Type B pancreatic cell (in vitro differentiated cells): ENCODE results near the gene HIGD1B. TPM values are rescaled to one million over a fixed set of nuclear protein-coding genes. Genes with fewer than 3 reads are reported as not detected.

Experiments
- DNase-seq: peaks from one replicate; pipeline ENCODE4 v3.0.0; 2021; ENCODE audit warnings: mixed read lengths; ENCODE audit not compliant: unreplicated experiment; ENCODE audit errors: extremely low spot score
- H3K27ac Mint-ChIP-seq: 2 replicates; pipeline ENCODE4 v1.8.0; 2021; ENCODE audit warnings: mild to moderate bottlenecking, mixed read lengths
- H3K27me3 Mint-ChIP-seq: 2 replicates; pipeline ENCODE4 v1.8.0; 2021; ENCODE audit warnings: mixed read lengths
- H3K36me3 Mint-ChIP-seq: 2 replicates; pipeline ENCODE4 v1.8.0; 2021; ENCODE audit warnings: mixed read lengths
- H3K4me1 Mint-ChIP-seq: one replicate; pipeline ENCODE4 v1.8.0; 2021; ENCODE audit warnings: mixed read lengths; ENCODE audit not compliant: unreplicated experiment
- H3K4me3 Mint-ChIP-seq: 2 replicates; pipeline ENCODE4 v1.8.0; 2021; ENCODE audit warnings: mild to moderate bottlenecking, mixed read lengths
- H3K9me3 Mint-ChIP-seq: 2 replicates; pipeline ENCODE4 v1.8.0; 2021; ENCODE audit warnings: mixed read lengths
- total RNA-seq: library from RNA; stranded (reverse); gene quantifications from 2 replicates; pipeline ENCODE4 v1.2.1, GENCODE V29; 2021; ENCODE audit warnings: low replicate concordance
- TF ChIP-seq, protein P1 (sequence below): fragments of 200-600 bp; sonication (generic); conservative IDR thresholded peaks from 2 replicates; pipeline ENCODE4 v1.5.0; 2021; ENCODE audit warnings: antibody characterized with exemption, mild to moderate bottlenecking

The HIGD1B gene
- total RNA-seq, 1 donor from 2014 or later = not detected

DNA sequence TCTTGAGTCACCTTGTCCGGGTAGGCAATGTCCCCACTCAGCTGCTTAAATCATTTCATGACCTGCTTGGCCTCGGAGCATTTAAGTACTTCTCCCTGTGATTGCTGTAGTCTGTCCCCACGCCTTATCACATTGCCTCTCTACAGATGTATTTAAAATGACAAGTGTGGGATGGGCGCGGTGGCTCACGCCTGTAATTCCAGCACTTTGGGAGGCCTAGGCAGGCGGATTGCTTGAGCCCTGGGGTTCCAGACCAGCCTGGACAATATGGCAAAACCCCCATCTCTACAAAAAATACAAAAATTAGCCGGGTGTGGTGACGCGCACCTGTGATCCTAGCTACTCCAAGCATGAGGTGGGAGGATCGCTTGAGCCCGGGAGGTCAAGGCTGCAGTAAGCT lies 16.3 kb upstream of the HIGD1B start:
- no peak for DNase-seq
- H3K4me3 Mint-ChIP-seq = peak overlapping the region; percentile 64
- H3K4me1 Mint-ChIP-seq = peaks cover 32% of the 10 kb centered on the region
- H3K36me3 Mint-ChIP-seq = no peaks in the 10 kb centered on the region
- TF ChIP-seq, protein P1, sequence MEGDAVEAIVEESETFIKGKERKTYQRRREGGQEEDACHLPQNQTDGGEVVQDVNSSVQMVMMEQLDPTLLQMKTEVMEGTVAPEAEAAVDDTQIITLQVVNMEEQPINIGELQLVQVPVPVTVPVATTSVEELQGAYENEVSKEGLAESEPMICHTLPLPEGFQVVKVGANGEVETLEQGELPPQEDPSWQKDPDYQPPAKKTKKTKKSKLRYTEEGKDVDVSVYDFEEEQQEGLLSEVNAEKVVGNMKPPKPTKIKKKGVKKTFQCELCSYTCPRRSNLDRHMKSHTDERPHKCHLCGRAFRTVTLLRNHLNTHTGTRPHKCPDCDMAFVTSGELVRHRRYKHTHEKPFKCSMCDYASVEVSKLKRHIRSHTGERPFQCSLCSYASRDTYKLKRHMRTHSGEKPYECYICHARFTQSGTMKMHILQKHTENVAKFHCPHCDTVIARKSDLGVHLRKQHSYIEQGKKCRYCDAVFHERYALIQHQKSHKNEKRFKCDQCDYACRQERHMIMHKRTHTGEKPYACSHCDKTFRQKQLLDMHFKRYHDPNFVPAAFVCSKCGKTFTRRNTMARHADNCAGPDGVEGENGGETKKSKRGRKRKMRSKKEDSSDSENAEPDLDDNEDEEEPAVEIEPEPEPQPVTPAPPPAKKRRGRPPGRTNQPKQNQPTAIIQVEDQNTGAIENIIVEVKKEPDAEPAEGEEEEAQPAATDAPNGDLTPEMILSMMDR = no peak
- no peaks in the 10 kb centered on the region for H3K9me3 Mint-ChIP-seq
- no peak overlapping the region for H3K27ac Mint-ChIP-seq
- H3K27me3 Mint-ChIP-seq = peaks cover 15% of the 10 kb centered on the region

DNA sequence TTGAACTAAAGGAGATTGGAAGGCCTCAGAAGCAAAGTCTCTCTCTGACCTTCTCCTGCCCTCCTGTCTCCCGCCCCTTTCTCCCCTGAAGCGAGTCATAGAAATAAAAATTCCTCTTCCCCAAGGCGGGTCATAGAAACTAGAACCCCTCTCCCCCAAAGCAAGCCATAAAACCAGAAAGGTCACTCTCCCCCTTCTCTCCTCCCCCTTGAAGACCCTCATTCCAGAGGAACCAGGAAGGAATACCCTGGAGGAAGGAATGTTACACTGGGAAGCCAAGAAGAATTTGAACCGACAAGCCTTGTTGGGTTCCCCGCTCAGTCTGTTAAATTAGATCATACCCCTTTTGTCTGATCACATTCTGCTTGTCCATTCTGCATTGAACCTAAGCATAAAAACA lies 14.9 kb upstream of the HIGD1B start:
- TF ChIP-seq, protein P1 = peak; percentile 51
- Mint-ChIP-seq H3K4me1 (peaks cover 21% of the 10 kb centered on the region), H3K9me3 (no peaks in the 10 kb centered on the region), H3K36me3 (no peaks in the 10 kb centered on the region), H3K4me3 (peak overlapping the region; percentile 68), H3K27me3 (peaks cover 15% of the 10 kb centered on the region), H3K27ac (peak overlapping the region; percentile 50)
- no peak for DNase-seq

DNA sequence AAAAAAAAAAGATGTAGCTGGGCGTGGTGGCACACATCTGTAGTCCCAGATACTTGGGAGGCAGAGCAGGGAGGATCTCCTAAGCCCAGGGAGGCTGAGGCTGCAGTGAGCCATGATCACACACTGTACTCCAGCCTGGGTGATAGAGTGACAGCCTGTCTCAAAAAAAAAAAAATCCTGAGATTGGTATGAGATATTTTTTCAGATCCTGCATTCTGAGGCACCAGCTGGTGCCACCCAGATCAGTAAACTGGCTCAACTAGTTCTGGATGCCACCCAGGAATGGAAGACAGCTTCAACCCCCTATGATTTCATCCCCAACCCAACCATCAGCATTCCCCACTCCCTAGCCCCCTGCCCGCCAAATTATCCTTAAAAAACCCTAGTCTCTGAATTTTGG lies 10.5 kb upstream of the HIGD1B start:
- TF ChIP-seq, protein P1 = no peak
- Mint-ChIP-seq H3K9me3 (no peaks in the 10 kb centered on the region), H3K27me3 (peaks cover 4% of the 10 kb centered on the region), H3K36me3 (no peaks in the 10 kb centered on the region), H3K4me3 (no peak overlapping the region), H3K27ac (no peak overlapping the region), H3K4me1 (peaks cover 11% of the 10 kb centered on the region)
- DNase-seq = no peak

DNA sequence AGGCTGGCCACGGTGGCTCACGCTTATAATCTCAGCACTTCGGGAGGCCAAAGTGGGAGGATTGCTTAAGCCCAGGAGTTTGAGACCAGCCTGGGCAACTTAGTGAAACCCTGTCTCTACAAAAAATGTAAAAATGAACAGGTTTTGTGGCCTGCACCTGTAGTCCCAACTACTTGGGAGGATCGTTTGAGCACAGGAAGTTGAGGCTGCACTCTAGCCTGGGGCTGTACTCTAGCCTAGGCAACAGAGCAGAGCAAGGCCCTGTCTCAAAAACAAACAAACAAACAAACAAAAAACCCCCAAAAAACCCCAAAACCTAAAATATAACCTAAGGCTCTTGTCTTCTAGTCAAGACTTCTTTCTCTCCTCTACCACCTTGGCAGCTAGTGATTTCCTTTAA lies 7.4 kb upstream of the HIGD1B start:
- no peaks in the 10 kb centered on the region for H3K9me3 Mint-ChIP-seq
- DNase-seq = no peak
- TF ChIP-seq, protein P1 = no peak
- no peaks in the 10 kb centered on the region for H3K36me3 Mint-ChIP-seq
- peaks cover 6% of the 10 kb centered on the region for H3K27me3 Mint-ChIP-seq
- peaks cover 12% of the 10 kb centered on the region for H3K4me1 Mint-ChIP-seq
- H3K4me3 Mint-ChIP-seq = no peak overlapping the region
- H3K27ac Mint-ChIP-seq = no peak overlapping the region

DNA sequence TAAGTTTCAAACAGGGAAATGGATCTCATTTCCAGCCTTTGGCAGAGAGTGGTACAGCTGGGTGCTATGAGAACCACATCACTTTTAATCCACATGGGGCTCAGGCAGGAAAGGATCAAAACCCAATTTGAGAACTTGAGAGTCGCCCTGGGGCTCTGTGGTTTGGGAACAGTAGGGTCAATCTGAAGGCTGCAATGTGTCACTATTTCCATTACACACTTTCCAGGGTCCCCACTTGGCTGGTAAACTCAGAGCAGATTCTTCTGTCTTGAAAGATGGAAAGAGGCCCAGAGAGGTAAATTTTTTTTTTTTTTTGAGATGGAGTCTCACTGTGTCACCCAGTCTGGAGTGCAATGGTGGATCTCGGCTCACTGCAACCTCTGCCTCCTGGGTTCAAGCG lies 6.7 kb upstream of the HIGD1B start:
- H3K36me3 Mint-ChIP-seq = no peaks in the 10 kb centered on the region
- H3K27me3 Mint-ChIP-seq = peaks cover 6% of the 10 kb centered on the region
- no peak overlapping the region for H3K27ac Mint-ChIP-seq
- H3K4me1 Mint-ChIP-seq = peaks cover 12% of the 10 kb centered on the region
- no peaks in the 10 kb centered on the region for H3K9me3 Mint-ChIP-seq
- no peak for DNase-seq
- H3K4me3 Mint-ChIP-seq = no peak overlapping the region
- TF ChIP-seq, protein P1 = no peak

DNA sequence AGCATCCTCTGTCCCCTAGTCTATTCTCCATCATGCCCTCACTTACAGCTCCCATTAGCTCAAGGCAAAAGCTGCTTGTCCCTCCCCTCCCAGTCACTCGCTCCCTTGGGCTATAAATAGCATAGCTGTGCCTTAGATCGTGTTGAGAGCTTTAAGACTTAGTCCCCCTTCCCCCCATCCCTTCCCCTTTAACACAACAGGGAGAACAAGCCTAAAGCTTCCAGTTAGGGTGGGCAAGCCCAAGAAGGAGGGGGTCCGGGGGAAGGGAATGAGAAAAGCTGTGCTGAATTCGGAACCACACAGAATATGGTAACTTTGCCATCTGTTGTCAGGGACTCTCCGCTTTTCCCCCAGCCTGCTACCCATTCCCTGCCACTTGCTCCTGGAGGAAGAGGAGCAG lies 4.9 kb upstream of the HIGD1B start:
- Mint-ChIP-seq H3K4me1 (peaks cover 12% of the 10 kb centered on the region), H3K36me3 (no peaks in the 10 kb centered on the region), H3K27ac (no peak overlapping the region), H3K4me3 (no peak overlapping the region), H3K27me3 (peaks cover 6% of the 10 kb centered on the region), H3K9me3 (no peaks in the 10 kb centered on the region)
- no peak for DNase-seq
- TF ChIP-seq, protein P1 = no peak
